ENCODE measurements around the gene MAB21L2.
"Not testable (repeated sequence)": the region's sequence is repeated elsewhere in the genome, so short reads cannot be mapped to it uniquely, and the experiment has no call there.

Gene MAB21L2

DNA sequence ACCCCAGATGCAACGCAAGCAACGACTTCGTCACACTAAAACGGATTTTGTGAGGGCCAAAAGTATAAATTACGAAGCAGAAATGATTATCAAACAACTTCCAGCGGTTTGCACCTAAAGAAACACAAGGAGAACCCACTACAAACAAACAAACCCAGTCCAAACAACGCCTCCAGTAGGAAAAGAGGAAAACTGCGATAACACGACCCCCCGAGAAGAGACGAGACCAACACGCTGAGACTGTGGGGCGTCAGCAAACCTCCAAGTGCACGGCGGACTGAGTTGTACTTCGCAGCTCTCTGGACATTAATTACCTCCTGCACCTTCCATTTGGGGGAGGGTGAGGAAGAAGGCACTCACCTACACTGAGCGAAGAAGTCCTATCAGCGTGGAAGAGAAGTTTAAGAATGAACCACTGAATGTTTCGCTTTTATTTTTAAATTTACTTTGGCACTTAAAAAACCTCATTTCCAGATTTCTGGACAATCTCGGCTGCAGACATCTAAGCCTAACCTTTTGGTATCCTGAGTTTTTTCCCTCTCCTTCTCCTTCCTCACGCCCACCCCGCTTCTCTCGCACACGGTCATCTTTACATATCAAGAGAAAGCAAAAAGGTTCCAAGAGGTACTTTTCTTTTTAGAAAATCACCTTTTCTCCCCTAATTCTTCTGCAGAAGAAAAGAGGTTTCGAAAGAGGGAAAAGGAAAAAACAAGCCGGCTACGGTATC is at the start of gene MAB21L2:
MAB21L2 (plus strand) TSS at position 6 of the 727 bp plus-strand sequence. CDS start 879 bp downstream, outside the sequence.
- in situ Hi-C loops (cut with MboI; ENCODE audit: low sequenced_read_pairs), result no loop called here
- Histone ChIP-seq H3K27me3 (ENCODE audit: low read depth) (no peaks in the 10 kb centered on the region), H3K9me3 (no peaks in the 10 kb centered on the region), H3K36me3 (replicated peaks) (no peaks in the 10 kb centered on the region), H3K4me3 (no peak within 1 kb of the TSS), H3K4me1 (peaks cover 5% of the 10 kb centered on the region; the same call in 1 of the 2 replicates)
- no peak for DNase-seq (ENCODE audit: low spot score in 2 of 2)

DNA sequence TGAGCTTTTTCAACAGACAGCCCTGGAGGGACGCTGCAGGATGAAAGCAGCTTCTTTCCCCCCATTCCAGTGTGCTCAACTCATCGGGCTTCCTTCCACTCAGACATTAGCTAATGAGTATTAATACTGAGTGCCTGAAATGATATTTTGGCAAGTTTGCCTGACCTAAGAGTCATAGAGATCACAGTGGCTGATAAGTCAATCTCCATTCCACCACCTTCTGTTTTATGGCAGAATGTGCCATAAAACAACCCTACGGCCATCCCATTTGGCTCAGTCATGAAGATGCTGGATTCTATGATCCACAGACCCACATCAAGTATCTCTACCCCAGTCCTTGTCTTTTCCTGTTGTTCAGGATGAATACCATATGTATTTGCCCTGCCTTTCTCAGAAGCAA is 48.3 kb upstream of the MAB21L2 start:
- Histone ChIP-seq H3K36me3 (replicated peaks) (no peaks in the 10 kb centered on the region), H3K27me3 (ENCODE audit: low read depth) (no peaks in the 10 kb centered on the region)
- in situ Hi-C loops (cut with MboI; ENCODE audit: low sequenced_read_pairs), result no loop called here

DNA sequence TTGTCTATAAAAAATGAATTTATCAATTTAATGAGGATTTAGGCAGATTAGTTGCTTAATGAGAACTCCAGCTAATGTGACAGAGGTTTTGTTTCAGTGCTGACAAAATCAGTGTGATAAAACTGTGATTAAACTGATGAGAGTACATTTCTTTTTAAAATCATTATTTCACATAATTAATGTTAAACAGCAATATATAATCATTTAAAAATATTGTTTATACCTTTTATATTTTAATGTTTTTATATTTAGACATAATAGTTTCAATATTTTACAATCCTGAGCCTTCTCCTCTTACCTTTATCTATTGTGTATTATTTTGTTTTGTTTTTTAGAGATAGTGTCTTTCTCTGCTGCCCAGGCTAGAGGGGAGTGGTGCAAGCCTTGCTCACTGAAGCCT is 47.1 kb upstream of the MAB21L2 start:
- Histone ChIP-seq H3K4me3 (no peak overlapping the region), H3K27me3 (ENCODE audit: low read depth) (no peaks in the 10 kb centered on the region), H3K4me1 (peaks cover 8% of the 10 kb centered on the region), H3K36me3 (replicated peaks) (no peaks in the 10 kb centered on the region), H3K9me3 (no peaks in the 10 kb centered on the region)
- no peak for DNase-seq (ENCODE audit: low spot score in 2 of 2)
- in situ Hi-C loops (cut with MboI; ENCODE audit: low sequenced_read_pairs), result no loop called here

More for the DNA sequence above, 48.3 kb upstream of the MAB21L2 start:
- H3K4me1 ChIP-seq, result peaks cover 4% of the 10 kb centered on the region; the same call in 1 of the 2 replicates
- DNase-seq (ENCODE audit: low spot score in 2 of 2), result no peak
- H3K4me3 ChIP-seq, result no peak overlapping the region
- H3K9me3 ChIP-seq, result no peaks in the 10 kb centered on the region

DNA sequence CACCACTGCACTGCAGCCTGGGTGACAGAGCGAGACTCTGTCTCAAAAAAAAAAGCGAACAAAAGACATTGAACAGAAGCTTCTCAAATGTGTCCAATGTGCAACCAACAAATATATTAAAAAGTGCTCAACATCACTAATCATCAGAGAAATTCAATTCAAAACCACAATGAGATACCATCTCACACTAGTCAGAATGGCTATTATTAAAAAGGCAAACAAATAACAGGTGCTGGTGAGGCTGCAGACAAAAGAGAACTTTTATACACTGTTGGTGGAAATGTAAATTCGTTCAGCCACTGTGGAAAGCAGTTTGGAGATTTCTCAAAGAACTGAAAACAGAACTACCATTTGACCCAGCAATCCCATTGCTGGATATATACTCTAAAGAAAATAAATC is 44.0 kb upstream of the MAB21L2 start:
- in situ Hi-C loops (cut with MboI; ENCODE audit: low sequenced_read_pairs); H3K36me3 ChIP-seq (replicated peaks); DNase-seq (ENCODE audit: low spot score in 2 of 2); H3K27me3 ChIP-seq (ENCODE audit: low read depth); H3K9me3 ChIP-seq; H3K4me3 ChIP-seq: not testable (repeated sequence)
- H3K4me1 ChIP-seq, result peaks cover 35% of the 10 kb centered on the region

DNA sequence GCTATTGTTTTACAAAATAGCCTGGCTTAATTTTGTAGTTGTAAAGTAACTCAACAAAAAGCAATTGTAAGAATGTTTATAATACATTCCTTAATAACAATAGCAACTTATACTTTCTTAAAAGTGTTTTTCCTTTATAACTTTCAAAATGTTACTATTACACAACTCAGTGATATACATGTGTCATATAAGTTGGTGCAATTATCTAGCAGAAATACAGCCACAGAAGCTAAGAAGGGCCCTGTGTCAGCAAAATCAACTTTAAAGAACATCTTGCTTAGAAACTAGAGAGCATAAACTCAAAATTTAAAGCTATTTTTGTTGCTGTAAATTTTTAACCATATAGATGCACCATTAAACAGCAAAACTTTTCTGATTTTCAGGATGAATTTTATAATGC is 41.4 kb upstream of the MAB21L2 start:
- DNase-seq (ENCODE audit: low spot score in 2 of 2), result peak in 1 of 2 experiments; percentile 84
- Histone ChIP-seq H3K4me1 (peaks cover 48% of the 10 kb centered on the region), H3K4me3 (no peak overlapping the region), H3K36me3 (replicated peaks) (no peaks in the 10 kb centered on the region), H3K9me3 (no peaks in the 10 kb centered on the region), H3K27me3 (ENCODE audit: low read depth) (no peaks in the 10 kb centered on the region)
- in situ Hi-C loops (cut with MboI; ENCODE audit: low sequenced_read_pairs), result no loop called here

DNA sequence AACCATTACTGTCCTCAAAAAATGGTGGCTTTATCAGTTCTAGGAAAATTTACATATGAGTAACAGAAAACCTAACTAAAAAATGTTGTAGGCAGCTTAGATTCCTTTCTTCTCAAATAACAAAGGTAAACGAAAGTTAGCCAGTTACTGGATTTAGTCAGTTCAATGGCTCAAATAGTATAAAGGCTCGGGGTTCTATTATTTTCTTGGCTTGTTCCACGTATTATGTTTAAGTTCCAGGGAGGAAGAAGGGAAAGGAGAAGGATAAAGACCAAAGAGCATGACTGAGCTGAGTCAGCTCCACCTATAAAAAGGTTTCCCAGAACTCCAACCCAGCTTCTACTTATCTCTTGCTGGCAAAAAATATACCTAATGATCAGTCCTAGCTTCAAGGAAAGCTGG is 41.0 kb upstream of the MAB21L2 start:
- Histone ChIP-seq H3K4me3 (no peak overlapping the region), H3K36me3 (replicated peaks) (no peaks in the 10 kb centered on the region), H3K27me3 (ENCODE audit: low read depth) (no peaks in the 10 kb centered on the region), H3K4me1 (peaks cover 52% of the 10 kb centered on the region), H3K9me3 (no peaks in the 10 kb centered on the region)
- in situ Hi-C loops (cut with MboI; ENCODE audit: low sequenced_read_pairs), result no loop called here
- DNase-seq (ENCODE audit: low spot score in 2 of 2), result peak; percentile 21 to 95

DNA sequence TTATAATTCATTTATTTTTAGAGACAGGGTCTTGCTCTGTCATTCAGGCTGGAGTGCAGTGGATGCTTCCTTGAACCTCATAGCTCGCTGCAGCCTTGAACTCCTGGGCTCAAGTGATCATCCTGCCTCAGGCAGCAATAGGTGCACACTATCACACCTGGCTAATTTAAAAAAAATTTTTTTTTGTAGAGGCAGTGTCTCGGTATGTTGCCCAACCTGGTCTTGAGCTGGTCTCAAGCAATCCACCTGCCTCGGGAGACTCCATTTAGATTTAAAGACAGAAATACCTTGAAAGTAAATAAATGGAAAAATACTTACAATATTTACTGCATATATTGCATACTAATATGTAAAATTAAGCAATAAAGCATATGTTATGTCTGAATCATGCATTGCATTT is 40.3 kb upstream of the MAB21L2 start:
- in situ Hi-C loops (cut with MboI; ENCODE audit: low sequenced_read_pairs), result no loop called here
- Histone ChIP-seq H3K4me1 (peaks cover 55% of the 10 kb centered on the region), H3K4me3 (no peak overlapping the region), H3K9me3 (no peaks in the 10 kb centered on the region), H3K36me3 (replicated peaks) (no peaks in the 10 kb centered on the region), H3K27me3 (ENCODE audit: low read depth) (no peaks in the 10 kb centered on the region)
- no peak for DNase-seq (ENCODE audit: low spot score in 2 of 2)

DNA sequence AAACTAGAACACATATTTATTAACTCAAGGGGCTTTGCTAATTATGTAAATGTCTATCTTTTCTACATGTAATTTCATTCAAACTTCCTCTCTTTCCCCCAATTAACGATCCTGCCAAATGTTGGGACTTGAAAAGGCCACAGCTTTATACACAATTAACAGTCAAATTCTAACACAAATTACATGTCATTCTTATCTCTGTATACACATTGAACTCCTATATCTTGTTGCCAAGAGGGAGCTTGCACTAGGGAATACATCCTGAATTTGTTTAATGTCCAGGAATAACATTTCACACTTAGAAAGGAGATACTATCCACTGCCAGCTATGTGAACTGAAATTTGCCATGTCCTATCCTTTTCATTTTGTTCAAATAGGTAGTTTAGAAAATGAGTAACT is 38.9 kb upstream of the MAB21L2 start:
- Histone ChIP-seq H3K36me3 (replicated peaks) (no peaks in the 10 kb centered on the region), H3K27me3 (ENCODE audit: low read depth) (no peaks in the 10 kb centered on the region), H3K9me3 (no peaks in the 10 kb centered on the region), H3K4me1 (peaks cover 62% of the 10 kb centered on the region), H3K4me3 (no peak overlapping the region)
- in situ Hi-C loops (cut with MboI; ENCODE audit: low sequenced_read_pairs), result no loop called here
- DNase-seq (ENCODE audit: low spot score in 2 of 2), result no peak

DNA sequence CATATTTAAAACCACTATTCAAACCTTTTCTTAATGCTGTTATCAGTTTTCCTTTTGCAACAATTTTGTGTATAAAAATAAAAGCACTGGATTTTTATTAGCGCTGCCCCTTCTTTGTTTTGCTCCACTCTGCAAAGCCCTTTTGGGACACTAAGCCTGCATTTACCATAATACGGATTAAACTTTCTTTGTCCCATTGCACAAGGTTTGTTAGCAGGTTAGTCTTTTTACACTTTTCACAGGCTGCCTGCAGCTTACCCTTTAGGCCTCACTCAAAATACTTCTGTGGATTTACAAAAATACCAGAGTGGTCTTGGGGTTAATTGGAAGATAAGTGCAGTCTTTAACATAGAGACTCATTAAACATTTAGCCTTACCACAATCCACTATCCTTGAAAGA is 35.7 kb upstream of the MAB21L2 start:
- in situ Hi-C loops (cut with MboI; ENCODE audit: low sequenced_read_pairs), result no loop called here
- DNase-seq (ENCODE audit: low spot score in 2 of 2), result peak; percentile 71 to 99
- no peaks in the 10 kb centered on the region for H3K9me3 ChIP-seq
- no peaks in the 10 kb centered on the region for H3K36me3 ChIP-seq (replicated peaks)
- no peaks in the 10 kb centered on the region for H3K27me3 ChIP-seq (ENCODE audit: low read depth)
- peaks cover 51% of the 10 kb centered on the region for H3K4me1 ChIP-seq
- H3K4me3 ChIP-seq, result no peak overlapping the region

DNA sequence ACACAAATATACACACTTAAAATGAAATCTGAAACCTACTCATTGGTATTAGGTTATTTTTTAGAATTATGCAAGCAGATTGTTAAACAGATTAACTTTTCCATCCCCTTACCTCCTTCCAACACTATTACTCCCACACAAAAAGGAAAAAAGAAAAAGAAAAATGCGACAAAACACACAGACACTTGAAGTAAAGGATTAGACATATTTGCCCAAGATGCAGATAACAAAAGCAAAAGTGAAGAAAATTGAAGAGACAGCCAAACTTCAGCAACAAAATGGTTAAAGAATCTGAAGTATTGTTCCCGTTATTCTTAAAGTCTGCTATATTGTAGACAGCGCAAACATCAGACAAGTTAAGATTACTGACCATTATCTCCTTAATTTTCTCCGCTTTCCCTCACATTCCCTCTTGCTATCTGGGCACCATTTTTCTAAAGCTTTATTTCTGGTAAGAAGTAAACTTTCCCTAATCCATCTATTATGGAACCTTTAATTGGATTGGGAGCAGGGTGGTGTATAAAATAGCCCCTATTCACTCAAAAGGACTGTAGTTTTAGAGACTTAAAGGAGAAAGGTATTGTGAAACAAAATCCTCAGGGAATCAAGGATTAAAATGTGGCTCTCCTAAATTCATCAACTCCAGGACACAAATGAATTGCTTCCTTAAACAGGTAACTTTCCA is 34.7 kb upstream of the MAB21L2 start:
- H3K4me3 ChIP-seq, result no peak overlapping the region
- DNase-seq (ENCODE audit: low spot score in 2 of 2), result peak in 1 of 2 experiments; percentile 99
- H3K36me3 ChIP-seq (replicated peaks), result no peaks in the 10 kb centered on the region
- peaks cover 41% of the 10 kb centered on the region for H3K4me1 ChIP-seq
- no peaks in the 10 kb centered on the region for H3K9me3 ChIP-seq
- H3K27me3 ChIP-seq (ENCODE audit: low read depth), result no peaks in the 10 kb centered on the region
- in situ Hi-C loops (cut with MboI; ENCODE audit: low sequenced_read_pairs), result no loop called here

DNA sequence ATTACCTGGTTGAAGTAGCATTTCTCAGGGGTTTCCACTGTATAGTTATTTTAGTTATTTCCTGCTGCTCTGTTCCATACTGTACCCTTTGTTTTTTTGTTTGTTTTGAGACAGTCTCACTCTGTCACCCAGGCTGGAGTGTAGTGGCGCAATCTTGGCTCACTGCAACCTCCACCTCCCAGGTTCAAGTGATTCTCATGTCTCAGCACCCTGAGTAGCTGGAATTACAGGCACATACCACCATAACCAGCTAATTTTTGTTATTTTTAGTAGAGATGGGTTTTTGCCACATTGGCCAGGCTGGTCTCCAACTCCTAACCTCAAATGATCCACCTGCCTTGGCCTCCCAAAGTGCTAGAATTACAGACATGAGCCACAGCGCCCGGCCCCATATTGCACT is 24.1 kb upstream of the MAB21L2 start:
- H3K4me3 ChIP-seq; DNase-seq (ENCODE audit: low spot score in 2 of 2); in situ Hi-C loops (cut with MboI; ENCODE audit: low sequenced_read_pairs); H3K27me3 ChIP-seq (ENCODE audit: low read depth); H3K4me1 ChIP-seq; H3K36me3 ChIP-seq (replicated peaks); H3K9me3 ChIP-seq: not testable (repeated sequence)

DNA sequence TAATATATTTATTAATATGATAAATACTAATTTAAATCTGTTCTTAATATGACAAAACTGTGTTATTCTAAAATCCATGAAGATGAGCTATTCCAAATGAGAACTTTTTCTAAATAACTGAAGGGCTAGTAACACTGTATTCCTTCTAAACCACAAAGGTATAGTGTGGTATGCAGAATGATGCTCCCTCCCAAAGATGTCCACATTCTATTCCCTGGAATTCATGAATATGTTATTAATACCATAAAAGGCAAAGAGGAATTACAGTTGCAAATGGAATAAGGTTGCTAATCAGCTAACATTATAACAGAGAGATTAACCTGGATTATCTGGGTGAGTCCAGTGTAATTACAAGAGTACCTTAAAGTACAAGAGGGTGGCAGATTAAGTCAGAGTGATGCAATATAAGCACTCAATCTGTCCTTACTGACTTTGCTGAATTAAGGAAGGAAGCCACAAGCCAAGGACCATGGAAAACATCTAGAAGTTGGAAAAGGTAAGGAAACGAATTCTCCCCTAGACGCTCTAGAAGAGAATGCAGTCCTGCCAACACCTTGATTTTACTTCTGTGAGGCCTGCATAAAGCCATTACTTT is 20.7 kb upstream of the MAB21L2 start:
- in situ Hi-C loops (cut with MboI; ENCODE audit: low sequenced_read_pairs), result no loop called here
- H3K4me3 ChIP-seq, result no peak overlapping the region
- no peaks in the 10 kb centered on the region for H3K36me3 ChIP-seq (replicated peaks)
- no peak for DNase-seq (ENCODE audit: low spot score in 2 of 2)
- H3K9me3 ChIP-seq, result no peaks in the 10 kb centered on the region
- peaks cover 8% of the 10 kb centered on the region for H3K4me1 ChIP-seq
- H3K27me3 ChIP-seq (ENCODE audit: low read depth), result no peaks in the 10 kb centered on the region

DNA sequence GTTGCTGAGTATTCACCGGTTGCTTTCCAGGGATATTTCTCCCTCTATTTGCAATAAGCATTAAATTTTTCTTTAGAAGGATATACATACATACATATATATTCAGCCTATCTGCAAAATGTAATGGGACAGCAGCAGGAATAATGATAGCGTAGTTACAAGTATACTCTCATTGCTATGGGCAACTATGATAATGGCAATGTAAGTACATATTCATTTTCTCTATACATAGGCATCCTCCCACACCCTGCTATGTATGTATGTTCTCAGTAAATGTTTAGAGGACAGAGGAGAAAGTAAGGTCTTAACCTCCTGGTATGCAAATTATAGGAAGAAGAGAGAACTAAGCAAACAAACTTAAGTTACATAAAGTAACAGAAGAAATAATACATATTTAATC is 19.7 kb upstream of the MAB21L2 start:
- H3K4me3 ChIP-seq, result no peak overlapping the region
- in situ Hi-C loops (cut with MboI; ENCODE audit: low sequenced_read_pairs), result no loop called here
- H3K36me3 ChIP-seq (replicated peaks), result no peaks in the 10 kb centered on the region
- H3K9me3 ChIP-seq, result no peaks in the 10 kb centered on the region
- H3K27me3 ChIP-seq (ENCODE audit: low read depth), result no peaks in the 10 kb centered on the region
- DNase-seq (ENCODE audit: low spot score in 2 of 2), result no peak
- H3K4me1 ChIP-seq, result peaks cover 8% of the 10 kb centered on the region

DNA sequence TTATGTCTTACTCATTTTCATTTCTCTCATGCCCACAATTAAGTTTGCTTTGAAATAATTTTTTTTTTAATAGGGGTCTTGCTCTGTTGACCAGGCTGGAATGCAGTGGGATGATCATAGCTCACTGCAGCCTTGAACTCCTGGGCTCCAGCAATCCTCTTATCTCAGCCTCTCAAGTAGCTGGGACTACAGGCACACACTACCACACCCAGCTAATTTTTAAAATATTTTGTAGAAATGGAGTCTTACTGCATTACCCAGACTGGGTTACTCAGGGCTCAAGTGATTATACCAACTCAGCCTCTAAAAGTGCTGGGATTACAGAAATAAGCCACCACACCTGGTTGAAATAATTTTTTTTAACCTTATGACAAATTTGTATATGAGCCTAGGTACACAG is 19.2 kb upstream of the MAB21L2 start:
- no peak for DNase-seq (ENCODE audit: low spot score in 2 of 2)
- in situ Hi-C loops (cut with MboI; ENCODE audit: low sequenced_read_pairs), result no loop called here
- no peaks in the 10 kb centered on the region for H3K36me3 ChIP-seq (replicated peaks)
- no peak overlapping the region for H3K4me3 ChIP-seq
- H3K9me3 ChIP-seq, result no peaks in the 10 kb centered on the region
- H3K27me3 ChIP-seq (ENCODE audit: low read depth), result no peaks in the 10 kb centered on the region
- H3K4me1 ChIP-seq, result peaks cover 8% of the 10 kb centered on the region
